Epithelial cell of esophagus (primary cell): ENCODE measurements around the gene NUP35.
"Not testable (repeated sequence)": the region's sequence is repeated elsewhere in the genome, so short reads cannot be mapped to it uniquely, and the experiment has no call there.

ENCODE experiments used
- DNase-seq: peaks from one replicate; pipeline ENCODE4 v3.0.0; 2010; ENCODE audit warnings: low read depth
- H3K4me3 ChIP-seq: 2 replicates; pipeline ENCODE4 v1.5.1; 2011; ENCODE audit warnings: mild to moderate bottlenecking, low read length, control low read depth
- CTCF ChIP-seq: IDR thresholded peaks from 2 replicates; pipeline ENCODE4 v1.5.1; 2011; ENCODE audit warnings: low read depth, mild to moderate bottlenecking, low read length, control low read depth, inconsistent platforms; ENCODE audit not compliant: insufficient read depth; ENCODE audit errors: missing control alignments

Gene NUP35

GRCh38 chr2:183134016-183134415 is 9.8 kb downstream of the NUP35 start:
- no peak for DNase-seq
- no peak overlapping the region for H3K4me3 ChIP-seq
- no peak for TF ChIP-seq CTCF

- no peak for TF ChIP-seq CTCF
Measured at GRCh38 chr2:183148955-183149354, 24.7 kb downstream of the NUP35 start.

DNA sequence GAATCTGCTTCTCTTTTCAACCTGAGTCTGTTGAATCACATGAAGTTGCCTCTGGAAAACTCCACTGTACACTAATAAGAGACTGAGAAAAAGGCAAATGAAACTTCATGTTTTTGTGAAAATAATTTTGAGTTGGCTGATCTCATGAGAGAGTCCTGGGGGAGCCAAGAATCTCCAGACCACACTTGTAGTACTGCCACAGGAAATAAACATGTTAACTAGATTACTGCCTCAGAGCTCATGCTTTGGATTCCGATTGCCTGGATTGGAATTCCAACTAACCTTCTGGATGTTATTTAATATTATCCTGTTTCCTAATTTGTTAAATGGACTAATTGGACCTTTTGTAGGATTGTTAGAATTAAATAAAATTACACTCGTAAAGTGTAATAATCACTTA is 25.2 kb downstream of the NUP35 start:
- DNase-seq = no peak
- TF ChIP-seq CTCF = no peak
- no peak overlapping the region for H3K4me3 ChIP-seq

More at GRCh38 chr2:183148955-183149354, 24.7 kb downstream of the NUP35 start:
- no peak for DNase-seq
- no peak overlapping the region for H3K4me3 ChIP-seq

DNA sequence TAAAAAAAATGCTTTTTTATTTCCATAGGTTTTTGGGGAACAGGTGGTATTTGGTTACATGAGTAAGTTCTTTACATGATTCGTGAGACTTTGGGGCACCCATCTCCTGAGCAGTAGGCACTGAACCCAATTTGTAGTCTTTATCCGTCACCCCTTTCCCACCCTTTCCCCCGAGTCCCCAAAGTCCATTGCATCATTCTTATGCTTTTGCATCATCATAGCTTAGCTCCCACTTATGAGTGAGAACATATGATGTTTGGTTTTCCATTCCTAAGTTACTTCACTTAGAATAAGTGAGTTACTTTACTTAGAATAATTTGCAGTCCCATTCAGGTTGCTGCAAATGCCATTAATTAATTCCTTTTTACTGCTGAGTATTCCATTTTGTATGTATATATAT is 28.0 kb downstream of the NUP35 start:
- not testable (repeated sequence) for H3K4me3 ChIP-seq, DNase-seq

DNA sequence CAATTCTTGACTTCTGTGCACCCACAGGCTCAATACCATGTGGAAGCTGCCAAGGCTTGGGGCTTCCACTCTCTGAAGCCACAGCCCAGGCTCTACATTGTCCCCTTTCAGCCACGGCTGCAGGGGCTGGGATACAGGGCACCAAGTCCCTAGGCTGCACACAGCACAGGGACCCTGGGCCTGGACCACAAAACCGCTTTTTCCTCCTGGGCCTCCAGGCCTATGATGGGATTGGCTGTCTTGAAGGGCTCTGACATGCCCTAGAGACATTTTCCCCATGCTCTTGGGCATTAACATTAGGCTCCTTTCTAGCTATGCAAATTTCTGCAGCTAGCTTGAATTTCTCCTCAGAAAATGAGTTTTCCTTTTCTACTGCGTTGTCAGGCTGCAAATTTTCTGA is 29.7 kb downstream of the NUP35 start:
- DNase-seq = no peak
- TF ChIP-seq CTCF = no peak
- H3K4me3 ChIP-seq = no peak overlapping the region

DNA sequence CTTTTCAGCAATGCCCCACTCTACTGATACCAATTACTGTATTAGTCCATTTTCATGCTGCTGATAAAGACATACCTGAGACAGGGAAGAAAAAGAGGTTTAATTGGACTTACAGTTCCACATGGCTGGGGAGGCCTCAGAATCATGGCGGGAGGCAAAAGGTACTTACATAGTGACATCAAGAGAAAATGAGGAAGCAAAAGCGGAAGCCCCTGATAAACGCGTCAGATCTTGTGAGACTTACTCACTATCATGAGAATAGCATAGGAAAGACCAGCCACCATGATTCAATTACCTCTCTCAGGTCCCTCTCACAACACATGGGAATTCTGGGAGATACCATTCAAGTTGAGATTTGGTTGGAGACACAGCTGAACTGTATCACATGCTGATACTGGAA is 30.5 kb downstream of the NUP35 start:
- not testable (repeated sequence) for DNase-seq, H3K4me3 ChIP-seq

DNA sequence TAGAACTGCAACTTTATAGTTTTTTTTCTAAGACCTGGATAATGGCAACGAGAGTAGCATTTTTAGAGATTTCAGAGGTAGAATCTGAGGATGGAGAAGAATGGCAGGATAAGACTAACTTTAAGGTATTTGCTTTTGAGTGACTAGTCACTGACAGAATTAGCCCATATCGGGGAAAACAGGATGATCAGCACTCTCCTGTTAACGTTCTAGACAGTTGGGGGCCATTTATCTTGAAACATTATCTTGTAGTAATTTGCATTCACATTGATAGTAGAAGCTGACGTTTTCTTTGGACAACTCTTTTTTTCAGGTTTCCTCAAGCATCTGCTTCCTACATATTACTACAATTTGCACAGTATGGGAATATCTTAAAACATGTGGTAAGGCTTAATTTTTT is 32.9 kb downstream of the NUP35 start:
- no peak for TF ChIP-seq CTCF
- no peak for DNase-seq
- H3K4me3 ChIP-seq = no peak overlapping the region

DNA sequence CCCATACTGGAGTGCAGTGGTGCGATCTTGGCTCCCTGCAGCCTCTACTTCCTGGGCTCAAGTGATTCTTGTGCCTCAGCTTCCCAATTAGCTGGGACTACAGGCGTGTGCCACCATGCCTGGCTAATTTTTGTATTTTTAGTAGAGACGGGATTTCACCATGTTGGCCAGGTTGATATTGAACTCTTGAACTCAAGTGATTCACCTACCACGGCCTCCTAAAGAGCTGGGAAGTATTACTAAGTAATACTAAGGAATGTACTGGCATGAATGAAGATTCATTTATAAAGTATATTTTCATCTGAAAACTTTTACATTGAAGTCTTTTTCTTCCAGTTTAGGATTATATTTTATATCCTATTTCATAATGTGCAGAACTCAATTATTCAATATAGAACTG is 38.1 kb downstream of the NUP35 start:
- DNase-seq = peak; percentile 57

More for the DNA sequence above, 38.1 kb downstream of the NUP35 start:
- H3K4me3 ChIP-seq = no peak overlapping the region
- no peak for TF ChIP-seq CTCF
